ENCODE data around the gene KCNJ5.

KCNJ5 gene

DNA sequence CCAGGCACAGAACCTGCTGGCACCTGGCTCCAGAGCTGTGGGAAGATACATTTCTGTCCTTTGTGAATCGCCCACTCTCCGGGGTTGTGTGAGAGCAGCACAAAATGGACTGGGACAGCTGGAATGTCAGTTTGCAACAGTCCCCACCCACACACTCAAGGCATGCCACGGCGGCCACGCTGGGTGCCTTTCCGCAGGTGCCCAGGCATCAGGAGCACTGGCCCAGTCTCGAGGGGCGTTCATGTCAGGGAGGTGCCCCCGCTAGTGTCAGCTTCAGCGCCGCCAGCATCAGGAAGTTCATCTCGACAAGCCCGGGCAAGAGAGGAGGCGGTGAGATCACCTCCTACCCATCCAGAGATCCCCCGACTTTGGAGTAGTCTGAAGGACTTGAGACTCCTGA lies 49.4 kb downstream of the KCNJ5 start:
- Histone ChIP-seq H3K27me3 (ENCODE audit: insufficient read depth, poor library complexity, severe bottlenecking) (no peaks in the 10 kb centered on the region), H3K4me3 (replicated peaks; ENCODE audit: insufficient read depth, low read length) (no peak overlapping the region), H3K27ac (replicated peaks) (no peak overlapping the region)
- TF ChIP-seq GABPA (IDR thresholded peaks at IDR 0.05; ENCODE audit: low read depth): no peak
- TF ChIP-seq POLR2AphosphoS5 (IDR thresholded peaks at IDR 0.05; ENCODE audit: low read depth): no peak
- TF ChIP-seq, protein P1, sequence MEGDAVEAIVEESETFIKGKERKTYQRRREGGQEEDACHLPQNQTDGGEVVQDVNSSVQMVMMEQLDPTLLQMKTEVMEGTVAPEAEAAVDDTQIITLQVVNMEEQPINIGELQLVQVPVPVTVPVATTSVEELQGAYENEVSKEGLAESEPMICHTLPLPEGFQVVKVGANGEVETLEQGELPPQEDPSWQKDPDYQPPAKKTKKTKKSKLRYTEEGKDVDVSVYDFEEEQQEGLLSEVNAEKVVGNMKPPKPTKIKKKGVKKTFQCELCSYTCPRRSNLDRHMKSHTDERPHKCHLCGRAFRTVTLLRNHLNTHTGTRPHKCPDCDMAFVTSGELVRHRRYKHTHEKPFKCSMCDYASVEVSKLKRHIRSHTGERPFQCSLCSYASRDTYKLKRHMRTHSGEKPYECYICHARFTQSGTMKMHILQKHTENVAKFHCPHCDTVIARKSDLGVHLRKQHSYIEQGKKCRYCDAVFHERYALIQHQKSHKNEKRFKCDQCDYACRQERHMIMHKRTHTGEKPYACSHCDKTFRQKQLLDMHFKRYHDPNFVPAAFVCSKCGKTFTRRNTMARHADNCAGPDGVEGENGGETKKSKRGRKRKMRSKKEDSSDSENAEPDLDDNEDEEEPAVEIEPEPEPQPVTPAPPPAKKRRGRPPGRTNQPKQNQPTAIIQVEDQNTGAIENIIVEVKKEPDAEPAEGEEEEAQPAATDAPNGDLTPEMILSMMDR (IDR thresholded peaks at IDR 0.05; ENCODE audit: insufficient read depth, low read length): no peak
- no peak for TF ChIP-seq SPI1 (IDR thresholded peaks at IDR 0.05; ENCODE audit: borderline replicate concordance, low read depth)
- TF ChIP-seq, protein P2, sequence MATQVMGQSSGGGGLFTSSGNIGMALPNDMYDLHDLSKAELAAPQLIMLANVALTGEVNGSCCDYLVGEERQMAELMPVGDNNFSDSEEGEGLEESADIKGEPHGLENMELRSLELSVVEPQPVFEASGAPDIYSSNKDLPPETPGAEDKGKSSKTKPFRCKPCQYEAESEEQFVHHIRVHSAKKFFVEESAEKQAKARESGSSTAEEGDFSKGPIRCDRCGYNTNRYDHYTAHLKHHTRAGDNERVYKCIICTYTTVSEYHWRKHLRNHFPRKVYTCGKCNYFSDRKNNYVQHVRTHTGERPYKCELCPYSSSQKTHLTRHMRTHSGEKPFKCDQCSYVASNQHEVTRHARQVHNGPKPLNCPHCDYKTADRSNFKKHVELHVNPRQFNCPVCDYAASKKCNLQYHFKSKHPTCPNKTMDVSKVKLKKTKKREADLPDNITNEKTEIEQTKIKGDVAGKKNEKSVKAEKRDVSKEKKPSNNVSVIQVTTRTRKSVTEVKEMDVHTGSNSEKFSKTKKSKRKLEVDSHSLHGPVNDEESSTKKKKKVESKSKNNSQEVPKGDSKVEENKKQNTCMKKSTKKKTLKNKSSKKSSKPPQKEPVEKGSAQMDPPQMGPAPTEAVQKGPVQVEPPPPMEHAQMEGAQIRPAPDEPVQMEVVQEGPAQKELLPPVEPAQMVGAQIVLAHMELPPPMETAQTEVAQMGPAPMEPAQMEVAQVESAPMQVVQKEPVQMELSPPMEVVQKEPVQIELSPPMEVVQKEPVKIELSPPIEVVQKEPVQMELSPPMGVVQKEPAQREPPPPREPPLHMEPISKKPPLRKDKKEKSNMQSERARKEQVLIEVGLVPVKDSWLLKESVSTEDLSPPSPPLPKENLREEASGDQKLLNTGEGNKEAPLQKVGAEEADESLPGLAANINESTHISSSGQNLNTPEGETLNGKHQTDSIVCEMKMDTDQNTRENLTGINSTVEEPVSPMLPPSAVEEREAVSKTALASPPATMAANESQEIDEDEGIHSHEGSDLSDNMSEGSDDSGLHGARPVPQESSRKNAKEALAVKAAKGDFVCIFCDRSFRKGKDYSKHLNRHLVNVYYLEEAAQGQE (IDR thresholded peaks at IDR 0.05; ENCODE audit: insufficient replicate concordance, low read depth): no peak
- DNase-seq (ENCODE audit: low read depth in 1 of 2, low spot score in 1 of 2): no peak

DNA sequence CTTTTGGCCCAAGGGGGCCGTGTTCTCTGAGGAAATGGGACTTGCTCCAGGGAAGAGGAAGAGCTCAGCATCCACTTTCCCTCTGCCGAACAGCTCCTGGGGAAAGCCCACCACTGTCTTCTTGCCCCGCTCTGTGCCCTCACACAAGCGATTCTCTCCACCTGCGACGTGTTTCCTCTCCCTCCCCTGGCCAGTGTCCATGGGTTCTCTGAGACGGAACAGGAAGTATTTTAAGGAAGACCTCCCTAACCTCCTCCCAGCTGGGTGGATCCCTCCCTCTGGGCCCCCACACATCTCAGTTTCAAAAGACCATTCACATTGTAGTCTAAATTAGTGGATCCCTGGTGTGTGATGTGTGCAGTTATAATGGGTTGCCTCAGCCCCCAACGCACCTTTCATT lies 50.0 kb downstream of the KCNJ5 start:
- no peak for DNase-seq (ENCODE audit: low read depth in 1 of 2, low spot score in 1 of 2)
- Histone ChIP-seq H3K4me3 (replicated peaks; ENCODE audit: insufficient read depth, low read length) (no peak overlapping the region), H3K27me3 (ENCODE audit: insufficient read depth, poor library complexity, severe bottlenecking) (no peaks in the 10 kb centered on the region), H3K27ac (replicated peaks) (no peak overlapping the region)
- TF ChIP-seq POLR2AphosphoS5 (IDR thresholded peaks at IDR 0.05; ENCODE audit: low read depth): no peak
- TF ChIP-seq, protein P1 (IDR thresholded peaks at IDR 0.05; ENCODE audit: insufficient read depth, low read length): no peak
- TF ChIP-seq, protein P2 (IDR thresholded peaks at IDR 0.05; ENCODE audit: insufficient replicate concordance, low read depth): no peak
- TF ChIP-seq SPI1 (IDR thresholded peaks at IDR 0.05; ENCODE audit: borderline replicate concordance, low read depth): no peak
- TF ChIP-seq GABPA (IDR thresholded peaks at IDR 0.05; ENCODE audit: low read depth): no peak

DNA sequence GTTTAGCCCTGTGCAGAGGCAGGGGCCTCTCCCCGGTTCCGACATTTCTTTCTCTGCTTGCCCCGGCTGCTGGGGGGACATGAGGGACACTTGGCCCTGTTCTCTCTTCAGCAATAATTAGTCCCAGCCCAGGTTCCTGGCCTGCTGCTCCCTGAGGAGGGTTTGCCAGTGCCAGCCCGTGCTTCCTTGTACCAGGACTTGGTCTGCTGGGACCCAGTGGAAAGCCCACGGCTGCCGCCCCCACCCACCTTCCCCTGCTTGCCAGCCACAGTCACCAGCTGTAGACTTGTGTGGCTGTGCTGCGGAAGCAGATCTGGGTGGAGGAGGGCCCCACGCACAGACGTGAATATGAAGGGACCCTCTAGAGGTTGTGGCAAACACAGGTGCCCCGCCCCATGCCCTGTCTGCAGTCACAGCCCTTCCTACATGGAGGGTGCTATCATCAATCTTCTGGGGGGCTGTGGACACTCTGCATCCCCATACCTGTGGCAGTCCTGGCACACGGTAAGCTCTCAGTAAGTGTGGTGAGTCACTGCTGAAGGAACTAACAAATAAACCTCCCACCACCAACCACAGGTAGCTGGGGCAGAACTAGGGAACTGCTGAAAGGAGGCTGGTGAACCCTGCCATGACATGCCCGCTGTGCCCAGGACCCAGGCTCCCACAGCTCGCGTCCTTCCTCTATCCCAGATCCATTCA lies 50.6 kb downstream of the KCNJ5 start:
- TF ChIP-seq POLR2AphosphoS5 (IDR thresholded peaks at IDR 0.05; ENCODE audit: low read depth) (no peak), SPI1 (IDR thresholded peaks at IDR 0.05; ENCODE audit: borderline replicate concordance, low read depth) (no peak), GABPA (IDR thresholded peaks at IDR 0.05; ENCODE audit: low read depth) (no peak)
- TF ChIP-seq, protein P1 (IDR thresholded peaks at IDR 0.05; ENCODE audit: insufficient read depth, low read length): no peak
- TF ChIP-seq, protein P2 (IDR thresholded peaks at IDR 0.05; ENCODE audit: insufficient replicate concordance, low read depth): no peak
- no peak overlapping the region for H3K27ac ChIP-seq (replicated peaks)
- DNase-seq (ENCODE audit: low read depth in 1 of 2, low spot score in 1 of 2): no peak
- H3K27me3 ChIP-seq (ENCODE audit: insufficient read depth, poor library complexity, severe bottlenecking): no peaks in the 10 kb centered on the region
- H3K4me3 ChIP-seq (replicated peaks; ENCODE audit: insufficient read depth, low read length): no peak overlapping the region

Measured in HL-60 (cell line).